ENCODE data around the gene PKD2.

- TF ChIP-seq CTCF (IDR thresholded peaks at IDR 0.05; ENCODE audit: poor library complexity, severe bottlenecking) (no peak), REST (IDR thresholded peaks at IDR 0.05; ENCODE audit: borderline replicate concordance) (no peak), RAD21 (conservative IDR thresholded peaks at IDR 0.05) (no peak), EZH2 (IDR thresholded peaks at IDR 0.05; ENCODE audit: borderline replicate concordance, insufficient read depth, low read length, poor library complexity, severe bottlenecking) (no peak), POLR2AphosphoS5 (IDR thresholded peaks at IDR 0.05) (no peak), MXI1 (conservative IDR thresholded peaks at IDR 0.05; ENCODE audit: poor library complexity, severe bottlenecking) (no peak), TAF1 (IDR thresholded peaks at IDR 0.05; ENCODE audit: low read depth) (no peak)
These were observed 5.2 kb downstream of the PKD2 start for GRCh38 chr4:88012647-88013046.

All from neural cell (in vitro differentiated cells).